Smooth muscle cell (in vitro differentiated cells): ENCODE data around the gene FFAR3. TPM values are rescaled to one million over a fixed set of nuclear protein-coding genes. Genes with fewer than 3 reads are reported as not detected.

Source experiments
- DNase-seq: peaks from one replicate; lab custom pipeline; 2025; ENCODE audit not compliant: unreplicated experiment; lab: John Stamatoyannopoulos, UW
- H2AFZ ChIP-seq: fragments of 200-600 bp; sonication (generic); 2 replicates; pipeline ENCODE4 v1.6.0; 2016; ENCODE audit warnings: antibody characterized with exemption, low read depth, mild to moderate bottlenecking
- H3F3A ChIP-seq: fragments of 200-600 bp; sonication (generic); 2 replicates; pipeline ENCODE4 v1.6.0; 2017; ENCODE audit warnings: antibody characterized with exemption, low read depth
- H3K27ac ChIP-seq: fragments of 200-600 bp; sonication (generic); 2 replicates; pipeline ENCODE4 v1.5.1; 2016; ENCODE audit warnings: low read depth, mild to moderate bottlenecking
- H3K27me3 ChIP-seq: fragments of 200-600 bp; sonication (generic); 2 replicates; pipeline ENCODE4 v1.6.1; 2016; ENCODE audit warnings: low read depth, mild to moderate bottlenecking
- H3K36me3 ChIP-seq: fragments of 200-600 bp; sonication (generic); 2 replicates; pipeline ENCODE4 v1.5.1; 2016; ENCODE audit warnings: low read depth
- H3K4me1 ChIP-seq: fragments of 200-600 bp; sonication (generic); 2 replicates; pipeline ENCODE4 v1.5.1; 2016; ENCODE audit warnings: low read depth
- H3K4me2 ChIP-seq: fragments of 200-600 bp; sonication (generic); 2 replicates; pipeline ENCODE4 v1.6.0; 2016; ENCODE audit warnings: mild to moderate bottlenecking
- H3K4me3 ChIP-seq: fragments of 200-600 bp; sonication (generic); 2 replicates; pipeline ENCODE4 v1.5.1; 2016; ENCODE audit warnings: mild to moderate bottlenecking
- H3K79me2 ChIP-seq: fragments of 200-600 bp; sonication (generic); 2 replicates; pipeline ENCODE4 v1.6.0; 2016; ENCODE audit warnings: low read depth, mild to moderate bottlenecking
- H3K9ac ChIP-seq: fragments of 200-600 bp; sonication (generic); 2 replicates; pipeline ENCODE4 v1.6.0; 2016; ENCODE audit warnings: low read depth
- H3K9me3 ChIP-seq: fragments of 200-600 bp; sonication (generic); replicated peaks from 2 replicates; pipeline ENCODE4 v1.5.1; 2016; ENCODE audit warnings: low read depth
- H4K20me1 ChIP-seq: fragments of 200-600 bp; sonication (generic); 2 replicates; pipeline ENCODE4 v1.6.0; 2016; ENCODE audit warnings: low read depth
- WGBS: methylation state at CpG from one replicate; pipeline ENCODE4 v1.1.7; 2016; ENCODE audit warnings: low lambda C conversion rate; 5-methylcytosine and 5-hydroxymethylcytosine counted together
- polyA plus RNA-seq: library from polyadenylated mRNA; unstranded; fragments of >200 nt; fragmentation: Nextera tagmentation; extraction: Ambion mirVana; gene quantifications from 2 replicates; pipeline ENCODE4 v1.2.1, GENCODE V29; 2016
- total RNA-seq: library from RNA; depleted of rRNA; stranded (reverse); fragments of >200 nt; gene quantifications from 2 replicates; pipeline ENCODE4 v1.2.3, GENCODE V29; 2014
- TF ChIP-seq, protein P1 (sequence below): fragments of 200-600 bp; sonication (generic); IDR thresholded peaks from 2 replicates; pipeline ENCODE4 v1.5.1; 2017; ENCODE audit warnings: borderline replicate concordance, mild to moderate bottlenecking, antibody characterized with exemption; ENCODE audit not compliant: insufficient read depth, poor library complexity, severe bottlenecking

The FFAR3 gene
- total and polyA plus RNA-seq, 2 experiments from 2014 or later, result not detected

DNA sequence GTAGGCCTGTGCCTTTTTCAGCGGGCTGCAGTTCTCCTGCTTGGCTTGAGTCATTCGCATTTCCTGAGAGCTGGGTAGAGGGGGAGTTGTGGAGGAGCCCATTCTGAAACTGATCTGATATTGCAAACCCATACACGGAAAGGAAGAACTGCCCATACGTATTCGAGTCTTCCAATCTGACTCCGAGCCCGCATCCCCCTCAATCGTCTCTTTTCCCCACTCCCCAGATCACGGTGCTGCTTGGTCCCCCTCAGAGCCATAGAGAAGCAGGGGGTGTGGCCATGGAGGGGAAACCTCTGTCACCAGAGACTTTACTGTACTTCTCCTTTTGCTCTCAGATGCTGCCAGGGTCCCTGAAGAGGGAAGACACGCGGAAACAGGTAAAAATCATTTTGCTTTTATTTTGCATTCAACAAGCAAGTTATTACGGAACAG lies 29.4 kb upstream of the FFAR3 start, which contains the start of gene CD22:
TSS of gene CD22 (plus strand) at position 337 of the 435 bp plus-strand sequence. CDS start 2,854 bp downstream, outside the sequence.
- no peaks in the 10 kb centered on the region for H3K79me2 ChIP-seq
- no peaks in the 10 kb centered on the region for H3K9me3 ChIP-seq
- H3F3A ChIP-seq, result no peaks in the 10 kb centered on the region
- H3K4me1 ChIP-seq, result no peaks in the 10 kb centered on the region
- H3K4me3 ChIP-seq, result no peak within 1 kb of the TSS
- 79% methylated on average over 12 of the region's 12 CpGs for WGBS
- no peak within 1 kb of the TSS for H3K9ac ChIP-seq
- no peak for DNase-seq
- peaks cover 6% of the 10 kb centered on the region for H3K27me3 ChIP-seq
- no peak within 1 kb of the TSS for H3K27ac ChIP-seq
- H2AFZ ChIP-seq, result no peak within 1 kb of the TSS
- H3K4me2 ChIP-seq, result no peak within 1 kb of the TSS
- H4K20me1 ChIP-seq, result no peaks in the 10 kb centered on the region
- TF ChIP-seq, protein P1, sequence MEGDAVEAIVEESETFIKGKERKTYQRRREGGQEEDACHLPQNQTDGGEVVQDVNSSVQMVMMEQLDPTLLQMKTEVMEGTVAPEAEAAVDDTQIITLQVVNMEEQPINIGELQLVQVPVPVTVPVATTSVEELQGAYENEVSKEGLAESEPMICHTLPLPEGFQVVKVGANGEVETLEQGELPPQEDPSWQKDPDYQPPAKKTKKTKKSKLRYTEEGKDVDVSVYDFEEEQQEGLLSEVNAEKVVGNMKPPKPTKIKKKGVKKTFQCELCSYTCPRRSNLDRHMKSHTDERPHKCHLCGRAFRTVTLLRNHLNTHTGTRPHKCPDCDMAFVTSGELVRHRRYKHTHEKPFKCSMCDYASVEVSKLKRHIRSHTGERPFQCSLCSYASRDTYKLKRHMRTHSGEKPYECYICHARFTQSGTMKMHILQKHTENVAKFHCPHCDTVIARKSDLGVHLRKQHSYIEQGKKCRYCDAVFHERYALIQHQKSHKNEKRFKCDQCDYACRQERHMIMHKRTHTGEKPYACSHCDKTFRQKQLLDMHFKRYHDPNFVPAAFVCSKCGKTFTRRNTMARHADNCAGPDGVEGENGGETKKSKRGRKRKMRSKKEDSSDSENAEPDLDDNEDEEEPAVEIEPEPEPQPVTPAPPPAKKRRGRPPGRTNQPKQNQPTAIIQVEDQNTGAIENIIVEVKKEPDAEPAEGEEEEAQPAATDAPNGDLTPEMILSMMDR, result no peak
- no peaks in the 10 kb centered on the region for H3K36me3 ChIP-seq

DNA sequence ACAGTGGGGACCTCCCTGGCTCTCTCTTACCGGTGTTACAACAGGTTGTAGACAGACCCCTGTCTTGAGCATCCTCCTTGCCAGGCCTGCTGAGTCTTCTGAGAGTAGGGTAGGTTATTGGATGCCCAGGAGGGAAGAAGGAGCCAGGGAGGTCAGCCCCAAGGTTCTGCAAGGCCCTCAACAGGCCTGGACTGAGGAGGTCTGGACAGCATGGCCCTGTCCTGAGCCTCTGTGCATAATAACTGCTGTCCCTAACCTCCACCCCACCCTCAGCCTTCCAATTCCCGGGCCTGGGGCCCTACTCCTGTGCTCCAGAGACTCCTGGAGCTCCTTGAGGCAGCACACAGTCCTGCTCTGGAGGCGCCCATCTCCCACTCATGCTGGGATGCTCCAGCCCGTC lies 28.9 kb upstream of the FFAR3 start:
- no peak for DNase-seq
- Histone ChIP-seq H3K9me3 (no peaks in the 10 kb centered on the region), H2AFZ (no peak overlapping the region), H3K4me2 (no peak overlapping the region), H3K79me2 (no peaks in the 10 kb centered on the region), H3K27ac (no peak overlapping the region), H3K4me3 (no peak overlapping the region), H3K36me3 (no peaks in the 10 kb centered on the region), H4K20me1 (no peaks in the 10 kb centered on the region), H3K9ac (no peak overlapping the region), H3K27me3 (peaks cover 6% of the 10 kb centered on the region), H3F3A (no peaks in the 10 kb centered on the region), H3K4me1 (no peaks in the 10 kb centered on the region)
- 91% methylated on average over 4 of the region's 4 CpGs for WGBS
- TF ChIP-seq, protein P1, result no peak

DNA sequence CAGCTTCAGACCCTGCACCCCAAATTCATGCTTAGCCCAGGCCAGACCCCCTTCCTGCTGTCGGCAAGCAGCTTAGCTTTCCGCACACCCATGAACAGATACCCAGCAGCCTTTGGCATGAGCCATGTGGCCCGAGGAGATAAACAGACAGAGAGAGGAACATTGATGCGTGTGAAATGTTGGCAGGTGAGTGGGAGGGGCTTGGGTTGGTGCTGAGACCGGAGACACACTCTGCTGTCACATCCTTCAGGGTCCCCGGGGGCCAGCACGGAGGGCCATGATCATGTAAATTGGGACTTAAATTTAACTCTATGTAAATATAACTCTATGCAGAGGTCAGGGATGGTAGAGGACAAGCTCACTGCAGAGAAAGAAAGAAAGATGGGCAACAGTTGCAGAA lies 27.8 kb upstream of the FFAR3 start:
- H2AFZ ChIP-seq, result no peak overlapping the region
- H4K20me1 ChIP-seq, result no peaks in the 10 kb centered on the region
- no peaks in the 10 kb centered on the region for H3K79me2 ChIP-seq
- no peak overlapping the region for H3K4me3 ChIP-seq
- H3K4me2 ChIP-seq, result no peak overlapping the region
- H3K27ac ChIP-seq, result no peak overlapping the region
- H3K36me3 ChIP-seq, result no peaks in the 10 kb centered on the region
- H3K9ac ChIP-seq, result no peak overlapping the region
- TF ChIP-seq, protein P1, result no peak
- DNase-seq, result no peak
- H3K9me3 ChIP-seq, result no peaks in the 10 kb centered on the region
- H3F3A ChIP-seq, result no peaks in the 10 kb centered on the region
- peaks cover 6% of the 10 kb centered on the region for H3K27me3 ChIP-seq
- H3K4me1 ChIP-seq, result no peaks in the 10 kb centered on the region
- 83% methylated on average over 7 of the region's 7 CpGs for WGBS

DNA sequence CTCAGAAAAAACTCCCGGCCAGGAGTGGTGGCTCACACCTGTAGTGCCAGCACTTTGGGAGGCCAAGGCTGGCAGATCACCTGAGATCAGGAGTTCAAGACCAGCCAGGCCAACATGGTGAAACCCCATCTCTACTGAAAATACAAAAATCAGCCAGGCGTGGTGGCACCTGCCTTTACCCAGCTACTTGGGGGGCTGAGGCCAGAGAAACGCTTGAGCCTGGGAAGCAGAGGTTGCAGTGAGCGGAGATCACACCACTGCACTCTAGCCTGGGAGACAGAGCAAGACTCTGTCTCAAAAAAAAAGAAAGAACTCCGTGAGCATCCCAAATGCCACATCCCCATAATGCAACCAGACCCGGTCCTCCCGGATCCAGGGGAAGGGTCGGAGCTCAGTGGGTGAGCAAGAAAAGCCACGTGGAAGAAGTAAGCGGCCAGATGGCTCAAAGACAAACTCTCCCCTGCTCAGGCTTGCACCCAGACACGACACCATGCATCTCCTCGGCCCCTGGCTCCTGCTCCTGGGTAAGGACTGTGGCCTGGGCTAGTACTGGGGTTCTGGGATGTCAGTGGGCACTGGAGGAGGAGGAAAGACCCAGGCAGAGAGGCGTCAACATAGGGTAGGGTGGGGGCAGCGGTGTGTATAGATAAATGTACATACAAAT lies 26.6 kb upstream of the FFAR3 start:
- Histone ChIP-seq H4K20me1 (no peaks in the 10 kb centered on the region), H2AFZ (no peak overlapping the region), H3K27ac (no peak overlapping the region), H3K36me3 (no peaks in the 10 kb centered on the region), H3K4me1 (no peaks in the 10 kb centered on the region), H3F3A (no peaks in the 10 kb centered on the region), H3K79me2 (no peaks in the 10 kb centered on the region), H3K4me3 (no peak overlapping the region), H3K9ac (no peak overlapping the region), H3K4me2 (no peak overlapping the region), H3K9me3 (no peaks in the 10 kb centered on the region), H3K27me3 (no peaks in the 10 kb centered on the region)
- 92% methylated on average over 14 of the region's 14 CpGs for WGBS
- no peak for DNase-seq
- TF ChIP-seq, protein P1, result no peak
